H9 (cell line): ENCODE measurements around the gene MDFIC2. TPM values are rescaled to one million over a fixed set of nuclear protein-coding genes. Genes with fewer than 3 reads are reported as not detected.
"Not testable (repeated sequence)": the region's sequence is repeated elsewhere in the genome, so short reads cannot be mapped to it uniquely, and the experiment has no call there.

Experiments used
- DNase-seq: peaks from one replicate; pipeline ENCODE4 v3.0.0-alpha.2; 2017
- H2AFZ ChIP-seq: one replicate; pipeline ENCODE4 v1.6.1; 2013; ENCODE audit warnings: mild to moderate bottlenecking, low read length, control low read depth, moderate library complexity
- H2AK5ac ChIP-seq: 2 replicates; pipeline ENCODE4 v1.6.1; 2013; ENCODE audit warnings: low read length, control low read depth, mixed read lengths; ENCODE audit not compliant: insufficient read length
- H2BK120ac ChIP-seq: one replicate; pipeline ENCODE4 v1.6.1; 2013; ENCODE audit warnings: low read depth, mild to moderate bottlenecking, low read length, control low read depth, inconsistent platforms; ENCODE audit not compliant: poor library complexity, severe bottlenecking
- H2BK12ac ChIP-seq: 2 replicates; pipeline ENCODE4 v1.6.1; 2013; ENCODE audit warnings: low read length, control low read depth, mixed read lengths, low read depth; ENCODE audit not compliant: insufficient read length
- H2BK15ac ChIP-seq: 2 replicates; pipeline ENCODE4 v1.6.1; 2013; ENCODE audit warnings: low read depth, low read length, control low read depth
- H2BK20ac ChIP-seq: one replicate; pipeline ENCODE4 v1.6.1; 2013; ENCODE audit warnings: low read depth, mild to moderate bottlenecking, low read length, control low read depth, inconsistent platforms; ENCODE audit not compliant: poor library complexity, severe bottlenecking
- H2BK5ac ChIP-seq: 2 replicates; pipeline ENCODE4 v1.6.1; 2013; ENCODE audit warnings: low read length, control low read depth, mixed read lengths; ENCODE audit not compliant: insufficient read length
- H3K14ac ChIP-seq: 2 replicates; pipeline ENCODE4 v1.6.1; 2013; ENCODE audit warnings: low read length, control low read depth; ENCODE audit not compliant: insufficient read depth
- H3K18ac ChIP-seq: 2 replicates; pipeline ENCODE4 v1.6.1; 2013; ENCODE audit warnings: low read depth, mild to moderate bottlenecking, mixed read lengths, low read length, control low read depth; ENCODE audit not compliant: insufficient read length
- H3K23ac ChIP-seq: 2 replicates; pipeline ENCODE4 v1.6.1; 2013; ENCODE audit warnings: low read length, control low read depth, mixed read lengths, low read depth; ENCODE audit not compliant: insufficient read length
- H3K23me2 ChIP-seq: 2 replicates; pipeline ENCODE4 v1.6.1; 2013; ENCODE audit warnings: low read depth, mild to moderate bottlenecking, mixed read lengths, low read length, control low read depth; ENCODE audit not compliant: insufficient read length, poor library complexity, severe bottlenecking
- H3K27ac ChIP-seq: 2 replicates; pipeline ENCODE4 v1.5.1; 2013; ENCODE audit warnings: low read length, control low read depth, mixed read lengths, low read depth; ENCODE audit not compliant: insufficient read length
- H3K27me3 ChIP-seq: 2 replicates; pipeline ENCODE4 v1.6.1; 2013; ENCODE audit warnings: low read length, control low read depth, inconsistent platforms; ENCODE audit not compliant: insufficient read depth
- H3K4ac ChIP-seq: 2 replicates; pipeline ENCODE4 v1.6.1; 2013; ENCODE audit warnings: low read depth, mild to moderate bottlenecking, control low read depth, inconsistent platforms, low read length, moderate library complexity
- H3K4me1 ChIP-seq: 2 replicates; pipeline ENCODE4 v1.6.1; 2013; ENCODE audit warnings: low read length, control low read depth, inconsistent platforms; ENCODE audit not compliant: insufficient read depth
- H3K4me2 ChIP-seq: 2 replicates; pipeline ENCODE4 v1.6.1; 2013; ENCODE audit warnings: low read length, control low read depth, mixed read lengths; ENCODE audit not compliant: insufficient read length, insufficient read depth
- H3K56ac ChIP-seq: 2 replicates; pipeline ENCODE4 v1.6.1; 2013; ENCODE audit warnings: low read depth, mild to moderate bottlenecking, mixed read lengths, low read length, control low read depth; ENCODE audit not compliant: insufficient read length
- H3K79me1 ChIP-seq: 2 replicates; pipeline ENCODE4 v1.6.1; 2013; ENCODE audit warnings: low read depth, mild to moderate bottlenecking, moderate library complexity, low read length, control low read depth, inconsistent platforms; ENCODE audit not compliant: insufficient read depth, poor library complexity, severe bottlenecking
- H3K79me2 ChIP-seq: 2 replicates; pipeline ENCODE4 v1.6.1; 2013; ENCODE audit warnings: low read length, control low read depth, inconsistent platforms; ENCODE audit not compliant: insufficient read depth
- H3K9ac ChIP-seq: 2 replicates; pipeline ENCODE4 v1.6.1; 2013; ENCODE audit warnings: low read length, control low read depth, mixed read lengths; ENCODE audit not compliant: insufficient read length; ENCODE audit errors: extremely low read depth
- H3K9me3 ChIP-seq: one replicate; pipeline ENCODE4 v1.6.1; 2013; ENCODE audit warnings: low read depth, low read length, inconsistent platforms; ENCODE audit not compliant: control insufficient read depth
- H3T11ph ChIP-seq: one replicate; pipeline ENCODE4 v1.6.1; 2013; ENCODE audit warnings: mild to moderate bottlenecking, low read length, control low read depth, inconsistent platforms
- H4K20me1 ChIP-seq: one replicate; pipeline ENCODE4 v1.6.1; 2013; ENCODE audit not compliant: control insufficient read depth, insufficient read length, insufficient read depth
- H4K5ac ChIP-seq: 2 replicates; pipeline ENCODE4 v1.6.1; 2013; ENCODE audit warnings: low read depth, mild to moderate bottlenecking, mixed read lengths, low read length, control low read depth; ENCODE audit not compliant: insufficient read length
- H4K8ac ChIP-seq: replicated peaks from 2 replicates; pipeline ENCODE4 v1.6.1; 2013; ENCODE audit warnings: low read length, control low read depth, mixed read lengths, low read depth; ENCODE audit not compliant: insufficient read length
- H4K91ac ChIP-seq: 2 replicates; pipeline ENCODE4 v1.6.1; 2013; ENCODE audit warnings: low read depth, mild to moderate bottlenecking, moderate library complexity, mixed read lengths, low read length, control low read depth; ENCODE audit not compliant: insufficient read length
- H3K27ac Mint-ChIP-seq, 3 experiments: 2 replicates in 2 of 3; 3 replicates in 1 of 3; pipeline ENCODE4 v1.8.0; 2020 to 2021; ENCODE audit warnings: mixed read lengths in 3 of 3, mild to moderate bottlenecking in 1 of 3, moderate library complexity in 1 of 3
- H3K27me3 Mint-ChIP-seq: 2 replicates; pipeline ENCODE4 v1.8.0; 2021; ENCODE audit warnings: low read depth, mild to moderate bottlenecking, moderate library complexity, mixed read lengths
- H3K36me3 Mint-ChIP-seq, 3 experiments: 2 replicates in 2 of 3; 3 replicates in 1 of 3; pipeline ENCODE4 v1.8.0; 2020 to 2021; ENCODE audit warnings: low read depth in 3 of 3, mixed read lengths in 3 of 3; ENCODE audit not compliant: insufficient read depth in 1 of 3
- H3K4me1 Mint-ChIP-seq, 2 experiments: 2 replicates each; pipeline ENCODE4 v1.8.0; 2020; ENCODE audit warnings: mixed read lengths in 2 of 2
- H3K4me3 Mint-ChIP-seq, 2 experiments: 2 replicates in 1 of 2; 3 replicates in 1 of 2; pipeline ENCODE4 v1.8.0; 2020 to 2021; ENCODE audit warnings: mild to moderate bottlenecking in 2 of 2, mixed read lengths in 2 of 2, moderate library complexity in 1 of 2
- H3K9me3 Mint-ChIP-seq, 2 experiments: 2 replicates in 1 of 2; 3 replicates in 1 of 2; pipeline ENCODE4 v1.8.0; 2020; ENCODE audit warnings: mild to moderate bottlenecking in 2 of 2, mixed read lengths in 2 of 2, moderate library complexity in 1 of 2
- WGBS: extraction: QIAGEN DNeasy Blood & Tissue Kit; methylation state at CpG from one replicate; pipeline ENCODE4 v1.1.7; 2013; ENCODE audit warnings: missing lambda C conversion rate, low lambda C conversion rate, mixed read lengths; ENCODE audit not compliant: insufficient read length; ENCODE audit errors: extremely low coverage; 5-methylcytosine and 5-hydroxymethylcytosine counted together
- total RNA-seq: library from RNA; stranded (reverse); gene quantifications from 2 replicates; pipeline ENCODE4 v1.2.1, GENCODE V29; 2021
- TF ChIP-seq, protein P1 (sequence below): fragments of 200-600 bp; sonication (generic); conservative IDR thresholded peaks from 3 replicates; pipeline ENCODE4 v1.8.0; 2021; ENCODE audit warnings: antibody characterized with exemption, mild to moderate bottlenecking

The MDFIC2 gene
- total RNA-seq, 1 experiment from 2014 or later: not detected

DNA sequence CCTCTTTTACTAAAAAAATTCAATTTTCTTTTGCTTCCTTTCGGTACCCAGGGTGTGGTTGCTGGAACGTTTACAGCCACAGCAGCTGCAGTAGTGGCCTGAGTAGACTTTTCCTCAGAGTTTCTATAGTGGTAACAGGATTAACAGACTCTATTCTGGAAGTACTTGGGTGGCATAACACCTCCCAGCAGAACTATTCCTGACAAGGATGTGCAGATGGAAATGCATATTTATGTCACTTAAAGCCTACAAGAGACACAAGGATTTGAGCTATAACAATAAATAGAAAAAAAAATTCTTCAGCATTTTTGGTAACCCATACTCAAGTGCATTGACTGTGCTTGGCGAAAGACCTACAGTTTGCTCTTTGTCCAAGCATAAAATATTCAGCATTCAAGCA lies 94.0 kb downstream of the MDFIC2 start:
- Histone ChIP-seq H3K23me2 (no peaks in the 10 kb centered on the region), H3K14ac (no peak overlapping the region), H3K4ac (no peak overlapping the region), H3K79me1 (no peaks in the 10 kb centered on the region), H3K9me3 (no peaks in the 10 kb centered on the region), H3K23ac (no peak overlapping the region), H2BK20ac (no peak overlapping the region), H4K20me1 (no peaks in the 10 kb centered on the region), H3K4me2 (no peak overlapping the region), H3K56ac (no peak overlapping the region), H3K18ac (no peak overlapping the region), H3K79me2 (no peaks in the 10 kb centered on the region), H3K27ac (no peak overlapping the region), H2BK12ac (no peak overlapping the region), H3T11ph (no peak overlapping the region), H4K8ac (no peak overlapping the region), H2AFZ (no peak overlapping the region), H3K27me3 (no peaks in the 10 kb centered on the region), H2AK5ac (no peak overlapping the region), H2BK120ac (no peak overlapping the region), H4K5ac (no peak overlapping the region), H2BK15ac (no peak overlapping the region), H4K91ac (no peak overlapping the region), H3K9ac (no peak overlapping the region), H2BK5ac (no peak overlapping the region), H3K4me1 (no peaks in the 10 kb centered on the region)
- Mint-ChIP-seq H3K4me3 (no peak overlapping the region), H3K4me1 (no peaks in the 10 kb centered on the region), H3K36me3 (no peaks in the 10 kb centered on the region), H3K27ac (no peak overlapping the region), H3K9me3 (no peaks in the 10 kb centered on the region), H3K27me3 (no peaks in the 10 kb centered on the region)
- no peak for DNase-seq
- TF ChIP-seq, protein P1, sequence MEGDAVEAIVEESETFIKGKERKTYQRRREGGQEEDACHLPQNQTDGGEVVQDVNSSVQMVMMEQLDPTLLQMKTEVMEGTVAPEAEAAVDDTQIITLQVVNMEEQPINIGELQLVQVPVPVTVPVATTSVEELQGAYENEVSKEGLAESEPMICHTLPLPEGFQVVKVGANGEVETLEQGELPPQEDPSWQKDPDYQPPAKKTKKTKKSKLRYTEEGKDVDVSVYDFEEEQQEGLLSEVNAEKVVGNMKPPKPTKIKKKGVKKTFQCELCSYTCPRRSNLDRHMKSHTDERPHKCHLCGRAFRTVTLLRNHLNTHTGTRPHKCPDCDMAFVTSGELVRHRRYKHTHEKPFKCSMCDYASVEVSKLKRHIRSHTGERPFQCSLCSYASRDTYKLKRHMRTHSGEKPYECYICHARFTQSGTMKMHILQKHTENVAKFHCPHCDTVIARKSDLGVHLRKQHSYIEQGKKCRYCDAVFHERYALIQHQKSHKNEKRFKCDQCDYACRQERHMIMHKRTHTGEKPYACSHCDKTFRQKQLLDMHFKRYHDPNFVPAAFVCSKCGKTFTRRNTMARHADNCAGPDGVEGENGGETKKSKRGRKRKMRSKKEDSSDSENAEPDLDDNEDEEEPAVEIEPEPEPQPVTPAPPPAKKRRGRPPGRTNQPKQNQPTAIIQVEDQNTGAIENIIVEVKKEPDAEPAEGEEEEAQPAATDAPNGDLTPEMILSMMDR: no peak
- WGBS: no CpG with 5 or more reads among the region's 3 CpGs

DNA sequence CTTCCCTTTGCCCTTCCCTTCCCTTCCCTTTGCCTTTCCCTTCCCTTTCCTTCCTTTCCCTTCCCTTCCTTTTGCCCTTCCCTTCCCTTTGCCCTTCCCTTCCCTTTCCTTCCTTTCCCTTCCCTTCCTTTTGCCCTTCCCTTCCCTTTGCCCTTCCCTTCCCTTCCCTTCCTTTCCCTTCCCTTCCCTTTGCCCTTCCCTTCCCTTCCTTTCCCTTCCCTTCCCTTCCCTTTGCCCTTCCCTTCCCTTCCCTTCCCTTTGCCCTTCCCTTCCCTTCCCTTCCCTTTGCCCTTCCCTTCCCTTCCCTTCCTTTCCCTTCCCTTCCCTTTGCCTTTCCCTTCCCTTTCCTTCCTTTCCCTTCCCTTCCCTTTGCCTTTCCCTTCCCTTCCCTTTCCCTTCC lies 101.2 kb downstream of the MDFIC2 start:
- H3K4me1 ChIP-seq, H3K56ac ChIP-seq, H3K4me1 Mint-ChIP-seq, H2AK5ac ChIP-seq, H3K27me3 Mint-ChIP-seq, H3K79me2 ChIP-seq, H2BK12ac ChIP-seq, H3K23me2 ChIP-seq, H2BK20ac ChIP-seq, H3K27ac ChIP-seq, H3K36me3 Mint-ChIP-seq, H4K91ac ChIP-seq, H4K5ac ChIP-seq, H4K20me1 ChIP-seq, H3K4ac ChIP-seq, H3K9ac ChIP-seq, H2BK15ac ChIP-seq, H3K9me3 ChIP-seq, H3K27ac Mint-ChIP-seq, H3T11ph ChIP-seq, H2AFZ ChIP-seq, H3K4me3 Mint-ChIP-seq, DNase-seq, H3K14ac ChIP-seq, H2BK120ac ChIP-seq, H2BK5ac ChIP-seq, H3K18ac ChIP-seq, H3K4me2 ChIP-seq, H3K23ac ChIP-seq, H3K9me3 Mint-ChIP-seq, H3K79me1 ChIP-seq, H3K27me3 ChIP-seq, H4K8ac ChIP-seq: not testable (repeated sequence)
